Activated B cell treated with CpG ODN at 0.5 μM for 24 hours (primary cell): ENCODE data around the gene PROM1. TPM values are rescaled to one million over a fixed set of nuclear protein-coding genes. Genes with fewer than 3 reads are reported as not detected.

Experiments
- ATAC-seq: fragments of 200-7000 bp; cut with Tn5 transposase; one replicate; pipeline ENCODE4 v1.10.0; 2021; ENCODE audit warnings: low read depth, mild to moderate bottlenecking, moderate library complexity
- CTCF ChIA-PET: fragments of 350-600 bp; sonication (Branson Sonifier 250); formaldehyde crosslinking; loops from one replicate; lab custom pipeline; 2021; ENCODE audit warnings: antibody characterized with exemption; lab: Charles Lee
- POLR2A ChIA-PET: fragments of 350-600 bp; sonication (Branson Sonifier 250); formaldehyde crosslinking; loops from one replicate; lab custom pipeline; 2021; ENCODE audit warnings: antibody characterized with exemption; lab: Charles Lee
- DNase-seq: peaks from one replicate; pipeline ENCODE4 v3.0.0; 2022
- H3K27ac Mint-ChIP-seq: one replicate; pipeline ENCODE4 v1.8.0; 2020; ENCODE audit warnings: mixed read lengths
- H3K27me3 Mint-ChIP-seq: one replicate; pipeline ENCODE4 v1.8.0; 2021; ENCODE audit warnings: mixed read lengths
- H3K36me3 Mint-ChIP-seq: one replicate; pipeline ENCODE4 v1.8.0; 2021; ENCODE audit warnings: low read depth, mixed read lengths
- H3K4me1 Mint-ChIP-seq: one replicate; pipeline ENCODE4 v1.8.0; 2021; ENCODE audit warnings: mixed read lengths
- H3K4me3 Mint-ChIP-seq: one replicate; pipeline ENCODE4 v1.8.0; 2020; ENCODE audit warnings: mild to moderate bottlenecking, mixed read lengths
- H3K9me3 Mint-ChIP-seq: one replicate; pipeline ENCODE4 v1.8.0; 2020; ENCODE audit warnings: mixed read lengths
- CTCF ChIP-seq: fragments of 200-600 bp; IDR thresholded peaks from one replicate; pipeline ENCODE4 v1.8.0; 2022; ENCODE audit warnings: antibody characterized with exemption, mild to moderate bottlenecking
- intact Hi-C: fragments of 100-400 bp; cut with micrococcal nuclease; formaldehyde crosslinking; loops from one replicate; pipeline ENCODE4 v1.15.1; 2024
- total RNA-seq: library from RNA; stranded (reverse); gene quantifications from 2 replicates; pipeline ENCODE4 v1.2.3, GENCODE V29; 2022

PROM1 gene
- total RNA-seq, 1 donor from 2014 or later = not detected

- CTCF ChIA-PET = no interaction called here
- H3K36me3 Mint-ChIP-seq = no peaks in the 10 kb centered on the region
- no peaks in the 10 kb centered on the region for H3K9me3 Mint-ChIP-seq
- no peak overlapping the region for H3K4me3 Mint-ChIP-seq
- H3K27me3 Mint-ChIP-seq = no peaks in the 10 kb centered on the region
- DNase-seq = no peak
- no peaks in the 10 kb centered on the region for H3K4me1 Mint-ChIP-seq
- intact Hi-C loops = no loop called here
- no peak overlapping the region for H3K27ac Mint-ChIP-seq
- POLR2A ChIA-PET = no interaction called here
- ATAC-seq = no peak
- no peak for TF ChIP-seq CTCF
Measured at GRCh38 chr4:15947684-15948083, 136.1 kb downstream of the PROM1 start.

GRCh38 chr4:15945516-15945915 lies 138.3 kb downstream of the PROM1 start:
- CTCF ChIA-PET = no interaction called here
- Mint-ChIP-seq H3K9me3 (no peaks in the 10 kb centered on the region), H3K4me1 (no peaks in the 10 kb centered on the region), H3K4me3 (no peak overlapping the region), H3K36me3 (no peaks in the 10 kb centered on the region), H3K27me3 (no peaks in the 10 kb centered on the region), H3K27ac (no peak overlapping the region)
- POLR2A ChIA-PET = no interaction called here
- no peak for TF ChIP-seq CTCF
- ATAC-seq (no peak), DNase-seq (no peak)
- intact Hi-C loops = no loop called here

GRCh38 chr4:15944895-15945294 lies 138.9 kb downstream of the PROM1 start:
- DNase-seq = no peak
- H3K27ac Mint-ChIP-seq = no peak overlapping the region
- CTCF ChIA-PET = no interaction called here

GRCh38 chr4:15942283-15942682 lies 141.5 kb downstream of the PROM1 start:
- H3K9me3 Mint-ChIP-seq = no peaks in the 10 kb centered on the region
- no peak for ATAC-seq
- ChIA-PET POLR2A (interaction anchor here (0.6 kb wide), 1 partner anchor 257 kb away, joined by 3 read pairs; no protein-coding TSS in a partner anchor), CTCF (no interaction called here)
- H3K27me3 Mint-ChIP-seq = no peaks in the 10 kb centered on the region
- no peak overlapping the region for H3K27ac Mint-ChIP-seq
- no peaks in the 10 kb centered on the region for H3K36me3 Mint-ChIP-seq
- TF ChIP-seq CTCF = no peak
- H3K4me1 Mint-ChIP-seq = no peaks in the 10 kb centered on the region
- no peak overlapping the region for H3K4me3 Mint-ChIP-seq
- intact Hi-C loops = no loop called here
- DNase-seq = no peak

More at GRCh38 chr4:15944895-15945294, 138.9 kb downstream of the PROM1 start:
- Mint-ChIP-seq H3K27me3 (no peaks in the 10 kb centered on the region), H3K9me3 (no peaks in the 10 kb centered on the region), H3K4me1 (no peaks in the 10 kb centered on the region), H3K36me3 (no peaks in the 10 kb centered on the region), H3K4me3 (no peak overlapping the region)
- no peak for ATAC-seq
- intact Hi-C loops = no loop called here
- POLR2A ChIA-PET = no interaction called here
- TF ChIP-seq CTCF = no peak

GRCh38 chr4:15938640-15939039 lies 145.2 kb downstream of the PROM1 start, which contains the start of gene FGFBP1:
FGFBP1 (minus strand) TSS chr4:15938740; CDS start chr4:15936632, 2,108 bp downstream.
- Mint-ChIP-seq H3K27ac (no peak within 1 kb of the TSS), H3K27me3 (no peaks in the 10 kb centered on the region), H3K9me3 (no peaks in the 10 kb centered on the region), H3K36me3 (no peaks in the 10 kb centered on the region), H3K4me1 (no peaks in the 10 kb centered on the region), H3K4me3 (no peak within 1 kb of the TSS)
- DNase-seq = no peak
- ATAC-seq = no peak
- POLR2A ChIA-PET = no interaction called here
- no peak for TF ChIP-seq CTCF
- CTCF ChIA-PET = interaction anchor here (1.3 kb wide), 1 partner anchor 133 kb away, joined by 4 read pairs; no protein-coding TSS in a partner anchor
- intact Hi-C loops = no loop called here
